Measurements from ENCODE around the gene TRIM38.

DNA sequence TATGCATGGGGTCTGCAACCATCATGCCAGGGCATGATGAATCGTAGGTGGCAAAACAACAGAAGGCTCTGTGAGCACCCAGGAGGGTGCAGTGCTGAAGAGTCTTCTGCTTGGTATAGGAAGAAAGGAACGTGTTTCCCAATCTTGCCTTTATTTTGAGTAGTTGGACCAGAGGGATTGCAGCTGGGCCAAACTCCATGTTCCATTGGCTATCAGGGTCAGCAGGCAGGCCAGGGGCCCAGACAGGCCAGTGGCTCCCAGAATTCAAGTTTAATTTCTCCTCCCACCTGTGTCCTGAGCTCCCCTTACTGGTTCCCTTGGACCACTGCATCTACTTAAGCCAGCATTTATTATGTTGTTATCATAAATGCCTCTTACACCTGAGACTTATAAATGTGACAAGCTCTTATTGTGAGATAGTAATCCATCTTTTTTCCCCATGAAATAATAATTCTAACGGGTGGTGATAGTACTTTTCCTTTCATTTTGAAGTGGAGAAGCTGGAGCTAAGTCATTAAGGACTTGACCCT lies 918 bp upstream of the TRIM38 start:
- TF ChIP-seq, protein P1, sequence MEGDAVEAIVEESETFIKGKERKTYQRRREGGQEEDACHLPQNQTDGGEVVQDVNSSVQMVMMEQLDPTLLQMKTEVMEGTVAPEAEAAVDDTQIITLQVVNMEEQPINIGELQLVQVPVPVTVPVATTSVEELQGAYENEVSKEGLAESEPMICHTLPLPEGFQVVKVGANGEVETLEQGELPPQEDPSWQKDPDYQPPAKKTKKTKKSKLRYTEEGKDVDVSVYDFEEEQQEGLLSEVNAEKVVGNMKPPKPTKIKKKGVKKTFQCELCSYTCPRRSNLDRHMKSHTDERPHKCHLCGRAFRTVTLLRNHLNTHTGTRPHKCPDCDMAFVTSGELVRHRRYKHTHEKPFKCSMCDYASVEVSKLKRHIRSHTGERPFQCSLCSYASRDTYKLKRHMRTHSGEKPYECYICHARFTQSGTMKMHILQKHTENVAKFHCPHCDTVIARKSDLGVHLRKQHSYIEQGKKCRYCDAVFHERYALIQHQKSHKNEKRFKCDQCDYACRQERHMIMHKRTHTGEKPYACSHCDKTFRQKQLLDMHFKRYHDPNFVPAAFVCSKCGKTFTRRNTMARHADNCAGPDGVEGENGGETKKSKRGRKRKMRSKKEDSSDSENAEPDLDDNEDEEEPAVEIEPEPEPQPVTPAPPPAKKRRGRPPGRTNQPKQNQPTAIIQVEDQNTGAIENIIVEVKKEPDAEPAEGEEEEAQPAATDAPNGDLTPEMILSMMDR (IDR thresholded peaks at IDR 0.05; ENCODE audit: low read length): peak; percentile 33
- no peak for TF ChIP-seq EZH2 (IDR thresholded peaks at IDR 0.05; ENCODE audit: borderline replicate concordance, low read length)
